ENCODE data around the gene XRN1. TPM values are rescaled to one million over a fixed set of nuclear protein-coding genes. Genes with fewer than 3 reads are reported as not detected.

The XRN1 gene
- total and polyA plus RNA-seq, 2 donors from 2014 or later = 2.8 to 45.6 TPM

GRCh38 chr3:142298626-142299025 is 149.2 kb downstream of the XRN1 start:
- no peak for TF ChIP-seq CTCF (IDR thresholded peaks at IDR 0.05; ENCODE audit: borderline replicate concordance, extremely low read depth, insufficient read depth)
- Histone ChIP-seq H3K9me3 (ENCODE audit: control insufficient read depth in 2 of 3, insufficient read depth in 1 of 3, low read length in 3 of 3) (no peaks in the 10 kb centered on the region), H3K27me3 (ENCODE audit: control insufficient read depth, insufficient read depth, low read length) (no peaks in the 10 kb centered on the region), H3K27ac (ENCODE audit: low read depth in 2 of 2, low read length in 2 of 2) (no peak overlapping the region), H3K4me1 (ENCODE audit: control insufficient read depth in 2 of 3, insufficient read depth in 2 of 3, low read depth in 1 of 3, low read length in 3 of 3) (no peaks in the 10 kb centered on the region), H3K9ac (ENCODE audit: low read length in 3 of 3) (no peak overlapping the region), H3K36me3 (ENCODE audit: control insufficient read depth in 2 of 3, insufficient read depth in 3 of 3, low read length in 3 of 3) (no peaks in the 10 kb centered on the region), H3K4me3 (ENCODE audit: low read length in 3 of 3) (no peak overlapping the region)
- DNase-seq (no peak), FAIRE-seq (no peak)
- intact Hi-C loops (cut with DNase I) = no loop called here

GRCh38 chr3:142296507-142296906 is 151.3 kb downstream of the XRN1 start:
- Histone ChIP-seq H3K4me1 (ENCODE audit: control insufficient read depth in 2 of 3, insufficient read depth in 2 of 3, low read depth in 1 of 3, low read length in 3 of 3) (no peaks in the 10 kb centered on the region), H3K27ac (ENCODE audit: low read depth in 2 of 2, low read length in 2 of 2) (no peak overlapping the region), H3K9me3 (ENCODE audit: control insufficient read depth in 2 of 3, insufficient read depth in 1 of 3, low read length in 3 of 3) (no peaks in the 10 kb centered on the region), H3K9ac (ENCODE audit: low read length in 3 of 3) (no peak overlapping the region), H3K36me3 (ENCODE audit: control insufficient read depth in 2 of 3, insufficient read depth in 3 of 3, low read length in 3 of 3) (no peaks in the 10 kb centered on the region), H3K27me3 (ENCODE audit: control insufficient read depth, insufficient read depth, low read length) (no peaks in the 10 kb centered on the region), H3K4me3 (ENCODE audit: low read length in 3 of 3) (no peak overlapping the region)
- no peak for TF ChIP-seq CTCF (IDR thresholded peaks at IDR 0.05; ENCODE audit: borderline replicate concordance, extremely low read depth, insufficient read depth)
- intact Hi-C loops (cut with DNase I) = no loop called here
- FAIRE-seq (no peak), DNase-seq (no peak)

- no peak for TF ChIP-seq CTCF (IDR thresholded peaks at IDR 0.05; ENCODE audit: borderline replicate concordance, extremely low read depth, insufficient read depth)
- intact Hi-C loops (cut with DNase I) = loop anchor here (10.0 kb wide), 1 partner anchor 323 kb away; no protein-coding TSS in a partner anchor
- Histone ChIP-seq H3K4me3 (ENCODE audit: low read length in 3 of 3) (no peak overlapping the region), H3K36me3 (ENCODE audit: control insufficient read depth in 2 of 3, insufficient read depth in 3 of 3, low read length in 3 of 3) (no peaks in the 10 kb centered on the region), H3K4me1 (ENCODE audit: control insufficient read depth in 2 of 3, insufficient read depth in 2 of 3, low read depth in 1 of 3, low read length in 3 of 3) (no peaks in the 10 kb centered on the region), H3K27ac (ENCODE audit: low read depth in 2 of 2, low read length in 2 of 2) (no peak overlapping the region), H3K9ac (ENCODE audit: low read length in 3 of 3) (no peak overlapping the region), H3K27me3 (ENCODE audit: control insufficient read depth, insufficient read depth, low read length) (no peaks in the 10 kb centered on the region), H3K9me3 (ENCODE audit: control insufficient read depth in 2 of 3, insufficient read depth in 1 of 3, low read length in 3 of 3) (no peaks in the 10 kb centered on the region)
- FAIRE-seq (no peak), DNase-seq (no peak)
Observed at GRCh38 chr3:142287866-142288638, 159.8 kb downstream of the XRN1 start.
